ENCODE results near the gene SULT6B1. TPM values are rescaled to one million over a fixed set of nuclear protein-coding genes. Genes with fewer than 3 reads are reported as not detected.
A peak's percentile ranks its signal among the peaks of the same experiment; 100 is the strongest.

Gene SULT6B1
- polyA plus RNA-seq, 2 of the 4 experiments (the other 2 are of a cell fraction): not detected

DNA sequence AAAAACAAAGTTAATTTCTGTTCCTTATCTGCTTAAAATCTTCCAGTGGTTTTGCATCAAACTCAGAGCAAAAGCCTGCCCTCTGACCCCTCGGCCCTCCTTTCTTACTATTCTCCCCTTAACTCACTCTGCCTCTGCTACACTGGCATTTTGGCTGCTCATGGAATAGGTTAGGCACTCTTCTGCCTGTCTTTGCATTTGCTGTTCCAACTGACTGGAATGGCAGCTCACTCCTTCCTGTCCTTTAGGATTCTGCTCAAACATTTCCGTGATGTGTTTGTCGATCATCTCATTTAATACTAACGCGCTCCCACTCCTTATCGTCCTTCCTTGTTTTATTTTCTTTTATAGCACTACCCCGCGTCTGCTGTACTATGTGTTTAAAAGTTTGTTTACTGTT is 42.1 kb upstream of the SULT6B1 start:
- no peak for FAIRE-seq
- CTCF ChIA-PET: interaction anchor here (1.2 to 1.6 kb wide), 2 partner anchors 10 to 34 kb away, joined by 3 read pairs; no protein-coding TSS in a partner anchor
- Histone ChIP-seq H3K4me2 (peak overlapping the region; percentile 98), H3K4me3 (peak overlapping the region; percentile 91), H3K27ac (peak overlapping the region; percentile 92 to 95), H3K4me1 (peaks cover 27% of the 10 kb centered on the region), H3K9me3 (no peaks in the 10 kb centered on the region)
- WGBS (ENCODE audit: missing lambda C conversion rate): 2% methylated on average over 8 of the region's 8 CpGs
- POLR2A ChIA-PET: no interaction called here
- peak; percentile 15 to 22 for DNase-seq (ENCODE audit: low read depth in 1 of 2, low spot score in 1 of 2)
- TF ChIP-seq NPAS2 (CRISPR knock-in tag; IDR thresholded peaks at IDR 0.05; ENCODE audit: borderline replicate concordance): no peak
- TF ChIP-seq, protein P1, sequence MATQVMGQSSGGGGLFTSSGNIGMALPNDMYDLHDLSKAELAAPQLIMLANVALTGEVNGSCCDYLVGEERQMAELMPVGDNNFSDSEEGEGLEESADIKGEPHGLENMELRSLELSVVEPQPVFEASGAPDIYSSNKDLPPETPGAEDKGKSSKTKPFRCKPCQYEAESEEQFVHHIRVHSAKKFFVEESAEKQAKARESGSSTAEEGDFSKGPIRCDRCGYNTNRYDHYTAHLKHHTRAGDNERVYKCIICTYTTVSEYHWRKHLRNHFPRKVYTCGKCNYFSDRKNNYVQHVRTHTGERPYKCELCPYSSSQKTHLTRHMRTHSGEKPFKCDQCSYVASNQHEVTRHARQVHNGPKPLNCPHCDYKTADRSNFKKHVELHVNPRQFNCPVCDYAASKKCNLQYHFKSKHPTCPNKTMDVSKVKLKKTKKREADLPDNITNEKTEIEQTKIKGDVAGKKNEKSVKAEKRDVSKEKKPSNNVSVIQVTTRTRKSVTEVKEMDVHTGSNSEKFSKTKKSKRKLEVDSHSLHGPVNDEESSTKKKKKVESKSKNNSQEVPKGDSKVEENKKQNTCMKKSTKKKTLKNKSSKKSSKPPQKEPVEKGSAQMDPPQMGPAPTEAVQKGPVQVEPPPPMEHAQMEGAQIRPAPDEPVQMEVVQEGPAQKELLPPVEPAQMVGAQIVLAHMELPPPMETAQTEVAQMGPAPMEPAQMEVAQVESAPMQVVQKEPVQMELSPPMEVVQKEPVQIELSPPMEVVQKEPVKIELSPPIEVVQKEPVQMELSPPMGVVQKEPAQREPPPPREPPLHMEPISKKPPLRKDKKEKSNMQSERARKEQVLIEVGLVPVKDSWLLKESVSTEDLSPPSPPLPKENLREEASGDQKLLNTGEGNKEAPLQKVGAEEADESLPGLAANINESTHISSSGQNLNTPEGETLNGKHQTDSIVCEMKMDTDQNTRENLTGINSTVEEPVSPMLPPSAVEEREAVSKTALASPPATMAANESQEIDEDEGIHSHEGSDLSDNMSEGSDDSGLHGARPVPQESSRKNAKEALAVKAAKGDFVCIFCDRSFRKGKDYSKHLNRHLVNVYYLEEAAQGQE (IDR thresholded peaks at IDR 0.05): 0 out of 2 replicates have a peak, but pooled peaks have one; percentile 12
- peak in 1 of 2 experiments; percentile 36; a peak in 3 of 6 replicates for ATAC-seq

DNA sequence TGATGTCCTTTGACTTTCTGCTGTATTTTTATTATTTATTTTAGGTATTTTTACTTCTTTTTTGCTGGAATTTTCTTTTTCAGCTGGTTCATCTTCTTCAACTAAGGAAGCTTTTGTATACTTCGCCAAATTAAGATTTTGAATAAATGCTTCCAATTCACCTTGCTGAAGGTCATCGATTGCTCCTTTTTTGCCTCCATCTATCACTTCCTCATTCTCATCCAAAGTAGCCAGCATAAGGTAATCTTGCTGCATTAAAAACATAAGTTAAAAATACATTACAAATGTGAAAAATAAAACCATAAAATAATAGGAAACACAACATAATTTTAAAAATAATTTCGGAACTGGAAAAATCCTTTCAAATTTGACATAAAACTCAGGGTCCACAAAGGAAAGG is 40.3 kb upstream of the SULT6B1 start:
- DNase-seq (ENCODE audit: low read depth in 1 of 2, low spot score in 1 of 2) (no peak), ATAC-seq (no peak), FAIRE-seq (no peak)
- H3K4me3 ChIP-seq: no peak overlapping the region
- no peaks in the 10 kb centered on the region for H3K9me3 ChIP-seq
- H3K4me2 ChIP-seq: peak overlapping the region; percentile 98; the same call in 1 of the 3 replicates
- H3K4me1 ChIP-seq: peaks cover 31% of the 10 kb centered on the region
- 91% methylated on average over 3 of the region's 3 CpGs for WGBS (ENCODE audit: missing lambda C conversion rate)
- ChIA-PET CTCF (no interaction called here), POLR2A (no interaction called here)
- TF ChIP-seq NR3C1 (IDR thresholded peaks at IDR 0.05) (no peak), HOXB5 (CRISPR knock-in tag; IDR thresholded peaks at IDR 0.05) (no peak), CBX8 (IDR thresholded peaks at IDR 0.05) (no peak), RNF2 (IDR thresholded peaks at IDR 0.05; ENCODE audit: borderline replicate concordance, low read depth) (no peak), NPAS2 (CRISPR knock-in tag; IDR thresholded peaks at IDR 0.05; ENCODE audit: borderline replicate concordance) (no peak), FOSL2 (IDR thresholded peaks at IDR 0.05) (no peak), FOSL2 (CRISPR knock-in tag; IDR thresholded peaks at IDR 0.05) (no peak), CHD2 (IDR thresholded peaks at IDR 0.05; ENCODE audit: low read length, partially characterized antibody) (no peak), HDAC2 (IDR thresholded peaks at IDR 0.05) (no peak)
- TF ChIP-seq, protein P2, sequence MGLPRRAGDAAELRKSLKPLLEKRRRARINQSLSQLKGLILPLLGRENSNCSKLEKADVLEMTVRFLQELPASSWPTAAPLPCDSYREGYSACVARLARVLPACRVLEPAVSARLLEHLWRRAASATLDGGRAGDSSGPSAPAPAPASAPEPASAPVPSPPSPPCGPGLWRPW (IDR thresholded peaks at IDR 0.05): no peak
- TF ChIP-seq, protein P1 (IDR thresholded peaks at IDR 0.05): no peak
- TF ChIP-seq, protein P3, sequence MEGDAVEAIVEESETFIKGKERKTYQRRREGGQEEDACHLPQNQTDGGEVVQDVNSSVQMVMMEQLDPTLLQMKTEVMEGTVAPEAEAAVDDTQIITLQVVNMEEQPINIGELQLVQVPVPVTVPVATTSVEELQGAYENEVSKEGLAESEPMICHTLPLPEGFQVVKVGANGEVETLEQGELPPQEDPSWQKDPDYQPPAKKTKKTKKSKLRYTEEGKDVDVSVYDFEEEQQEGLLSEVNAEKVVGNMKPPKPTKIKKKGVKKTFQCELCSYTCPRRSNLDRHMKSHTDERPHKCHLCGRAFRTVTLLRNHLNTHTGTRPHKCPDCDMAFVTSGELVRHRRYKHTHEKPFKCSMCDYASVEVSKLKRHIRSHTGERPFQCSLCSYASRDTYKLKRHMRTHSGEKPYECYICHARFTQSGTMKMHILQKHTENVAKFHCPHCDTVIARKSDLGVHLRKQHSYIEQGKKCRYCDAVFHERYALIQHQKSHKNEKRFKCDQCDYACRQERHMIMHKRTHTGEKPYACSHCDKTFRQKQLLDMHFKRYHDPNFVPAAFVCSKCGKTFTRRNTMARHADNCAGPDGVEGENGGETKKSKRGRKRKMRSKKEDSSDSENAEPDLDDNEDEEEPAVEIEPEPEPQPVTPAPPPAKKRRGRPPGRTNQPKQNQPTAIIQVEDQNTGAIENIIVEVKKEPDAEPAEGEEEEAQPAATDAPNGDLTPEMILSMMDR (IDR thresholded peaks at IDR 0.05): no peak
- H3K27ac ChIP-seq: no peak overlapping the region

DNA sequence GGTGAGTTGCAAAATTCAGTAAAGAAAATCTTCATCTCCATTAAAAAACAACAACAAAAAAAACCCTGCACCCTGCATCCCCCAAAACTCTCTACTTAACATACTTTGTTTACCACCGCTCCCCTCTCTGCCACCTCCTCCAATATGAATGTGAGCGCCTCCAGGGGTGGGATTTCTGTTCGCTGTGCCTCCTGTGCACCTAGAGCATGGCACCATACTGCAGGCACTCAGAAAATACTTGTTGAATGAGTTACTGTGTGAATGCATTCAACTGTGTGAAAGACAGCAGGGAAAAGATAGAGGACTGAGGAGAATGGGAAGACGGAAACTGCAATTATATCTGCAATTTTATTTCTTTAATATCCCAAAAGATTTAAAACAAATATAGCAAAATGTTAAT is 38.4 kb upstream of the SULT6B1 start:
- DNase-seq (ENCODE audit: low read depth in 1 of 2, low spot score in 1 of 2) (no peak), ATAC-seq (no peak), FAIRE-seq (no peak)
- TF ChIP-seq ZNF302 (CRISPR knock-in tag; IDR thresholded peaks at IDR 0.05): no peak
- 92% methylated on average over 4 of the region's 4 CpGs for WGBS (ENCODE audit: missing lambda C conversion rate)
- H3K4me2 ChIP-seq: no peak overlapping the region
- peaks cover 24% of the 10 kb centered on the region for H3K4me1 ChIP-seq
- no peaks in the 10 kb centered on the region for H3K9me3 ChIP-seq
- H3K27ac ChIP-seq: no peak overlapping the region
- H3K4me3 ChIP-seq: no peak overlapping the region
- CTCF ChIA-PET: interaction anchor here (1.1 kb wide), 1 partner anchor 59 kb away, joined by 4 read pairs; no protein-coding TSS in a partner anchor
- POLR2A ChIA-PET: no interaction called here

All from A549 (cell line).